Heart left ventricle (tissue), 13 donors: ENCODE results near the gene NPHP4.

Source experiments
- CTCF ChIP-seq, 12 donors: fragments of 200-600 bp; sonication (generic) in 4 of 12; IDR thresholded peaks; one replicate each; pipeline versions ENCODE4 v1.5.0 to v1.8.0; 2018 to 2022; ENCODE audit warnings: antibody characterized with exemption in 12 of 12, mild to moderate bottlenecking in 5 of 12
- POLR2A ChIP-seq, 2 donors: fragments of 450-650 bp; IDR thresholded peaks; one replicate each; pipeline ENCODE4 v1.6.1; 2017; ENCODE audit warnings: antibody characterized with exemption in 2 of 2, mild to moderate bottlenecking in 2 of 2, moderate library complexity in 2 of 2
- donor health status: ischemic (EF 13 %, LVEDD 7.1; RV severe dilation, severe dysfunction).
- donor health status: DM: no; HTN: yes; CAD: no.
- donor health status: DM: no; HTN: no; CAD: no.
- donor health status: ischemic (EF 25% LVEDD 6.9; RV normal size, moderate dysfunction).
- donor health status: ischemic (EF 25% LVEDD 5.7; RV mildly dilated, moderate dysfunction).
- donor health status: ischemic (EF 35%, LVEDD 5.7; RV mildly dilated, moderate dysfunction).
- donor health status: nonischemic (EF 11% LVEDD 7.7; RV severe dilation, severe dysfunction).
- donor health status: DM: yes; HTN: yes; CAD: no.
- donor health status: PGD.
- donor health status: ischemic (EF 29% LVEDD 5.4; RV normal size, mild dysfunction).
- donor health status: nonischemic (EF 23%, LVEDD 6.1; RV moderate dilation, normal function).

DNA sequence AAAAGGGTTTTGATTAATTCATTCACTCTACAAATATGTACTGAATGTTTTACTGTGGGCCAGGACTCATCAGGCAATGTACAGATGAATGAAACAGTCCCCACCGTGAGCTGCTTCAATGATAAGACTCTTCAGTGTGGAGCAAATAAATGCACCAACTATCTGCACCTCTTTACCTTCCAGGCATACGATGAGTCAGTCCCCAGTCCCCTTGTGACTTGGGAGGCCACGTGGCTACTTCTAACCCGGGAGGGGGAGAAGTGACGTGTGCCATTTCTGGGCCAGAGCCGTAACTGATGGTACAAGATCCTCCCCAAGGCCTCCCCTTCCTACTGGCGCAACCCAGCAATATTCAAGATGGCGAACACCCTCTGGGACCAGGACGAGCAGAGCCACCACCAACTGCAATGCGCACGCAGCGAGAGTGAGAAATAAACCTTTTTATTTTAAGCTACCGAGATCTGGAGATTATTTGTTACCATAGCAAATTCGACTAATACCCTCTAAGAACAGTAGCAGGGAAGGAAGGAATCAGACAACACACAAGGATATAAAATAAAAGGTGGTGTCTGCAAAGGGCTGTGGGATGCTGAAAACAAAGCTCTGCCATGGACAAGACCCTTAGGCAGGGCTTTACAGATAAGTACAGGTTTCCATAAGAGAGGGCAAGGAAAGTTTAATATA lies 74.5 kb downstream of the NPHP4 start:
- TF ChIP-seq CTCF (IDR thresholded peaks at IDR 0.05) (no peak), POLR2A (IDR thresholded peaks at IDR 0.05) (no peak)
